ENCODE measurements around the gene IFNA8.
"Not testable (repeated sequence)": the region's sequence is repeated elsewhere in the genome, so short reads cannot be mapped to it uniquely, and the experiment has no call there.

IFNA8 gene

DNA sequence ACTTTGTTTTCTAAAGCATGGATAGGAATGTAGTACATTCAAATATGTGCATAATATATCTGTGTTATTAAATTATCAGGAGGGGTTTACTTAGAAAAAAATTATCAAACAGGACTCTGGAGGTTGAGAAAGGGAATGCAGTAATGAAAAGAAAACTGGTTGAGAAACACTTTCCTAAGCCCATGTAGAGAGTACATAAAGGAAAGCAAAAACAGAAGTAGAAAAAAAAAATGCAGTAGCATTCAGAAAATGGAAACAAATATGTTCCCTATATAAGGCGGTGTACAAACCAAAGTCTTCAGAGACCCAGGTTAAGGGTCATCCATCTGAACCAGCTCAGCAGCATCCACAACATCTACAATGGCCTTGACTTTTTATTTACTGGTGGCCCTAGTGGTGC lies at the start of gene IFNA8:
IFNA8 (plus strand) TSS at position 301 of the 400 bp plus-strand sequence; CDS start at position 361, 60 bp downstream.
- Histone ChIP-seq H3K4me2 (peak within 1 kb of the TSS in 9 of 11 experiments; percentile 21 to 61 (median 45); a peak in 16 of 22 replicates), H3K4me3 (no peak within 1 kb of the TSS), H3K9ac (no peak within 1 kb of the TSS), H3K27me3 (peaks cover 0 to 86% (median 0%) of the 10 kb centered on the region in 11 experiments; a peak in 6 of 22 replicates), H3K36me3 (no peaks in the 10 kb centered on the region), H3K27ac (no peak within 1 kb of the TSS; a peak in 1 of 22 replicates), H4K20me1 (peaks cover 0 to 18% (median 0%) of the 10 kb centered on the region in 11 experiments; a peak in 4 of 22 replicates), H3K4me1 (peaks cover 21 to 47% (median 36%) of the 10 kb centered on the region in 10 experiments), H3K9me3 (replicated peaks in 1 of 11) (no peaks in the 10 kb centered on the region)
- no peak for TF ChIP-seq Cebpa-rat (IDR thresholded peaks at IDR 0.05)

DNA sequence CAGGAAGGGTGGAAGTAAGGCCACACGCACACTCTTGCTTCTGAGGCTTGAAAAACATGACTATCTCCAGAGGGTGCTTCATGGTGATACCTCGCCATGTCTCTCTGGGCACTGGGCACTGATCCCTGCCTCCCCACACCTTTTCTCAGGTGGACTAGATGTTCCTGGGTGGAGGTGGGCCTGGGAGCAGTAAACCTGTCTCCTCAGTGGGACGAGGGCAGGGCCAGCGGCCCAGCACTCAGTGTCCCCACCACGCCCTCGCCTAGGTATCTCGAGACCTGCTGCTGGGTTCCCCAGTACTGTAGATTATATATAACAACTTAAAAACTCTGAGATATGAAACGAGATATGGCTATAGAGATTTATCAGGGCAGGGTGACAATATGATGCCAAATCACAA lies 46.6 kb upstream of the IFNA8 start:
- Histone ChIP-seq H3K9ac (no peak overlapping the region), H3K27me3 (peaks cover 0 to 81% (median 0%) of the 10 kb centered on the region in 11 experiments; a peak in 4 of 22 replicates)

DNA sequence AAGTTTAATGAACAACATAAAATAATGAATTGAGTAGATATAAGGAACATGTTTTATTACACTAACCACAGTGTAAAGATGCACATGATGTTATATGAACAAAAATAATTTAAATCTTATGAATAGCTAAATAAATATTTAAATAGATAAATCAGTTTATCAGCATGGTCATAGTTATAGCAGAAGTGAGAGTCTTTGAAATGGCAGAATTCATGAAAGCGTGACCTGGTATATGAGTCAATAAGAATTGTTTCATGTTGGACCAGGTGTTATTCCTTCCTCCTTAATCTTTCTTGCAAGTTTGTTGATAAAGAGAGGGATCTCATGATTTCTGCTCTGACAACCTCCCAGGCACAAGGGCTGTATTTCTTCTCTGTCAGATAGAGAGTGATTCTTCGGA lies 41.7 kb upstream of the IFNA8 start:
- H3K9me3 ChIP-seq (replicated peaks in 1 of 11) = not testable (repeated sequence)

More for the DNA sequence above, 46.6 kb upstream of the IFNA8 start:
- TF ChIP-seq Cebpa-rat (IDR thresholded peaks at IDR 0.05) = no peak
- Histone ChIP-seq H3K4me3 (no peak overlapping the region), H3K27ac (no peak overlapping the region), H3K4me1 (peaks cover 9 to 15% (median 13%) of the 10 kb centered on the region in 10 experiments; a peak in 19 of 20 replicates), H3K36me3 (no peaks in the 10 kb centered on the region), H3K4me2 (no peak overlapping the region), H3K9me3 (replicated peaks in 1 of 11) (no peaks in the 10 kb centered on the region), H4K20me1 (no peaks in the 10 kb centered on the region)

DNA sequence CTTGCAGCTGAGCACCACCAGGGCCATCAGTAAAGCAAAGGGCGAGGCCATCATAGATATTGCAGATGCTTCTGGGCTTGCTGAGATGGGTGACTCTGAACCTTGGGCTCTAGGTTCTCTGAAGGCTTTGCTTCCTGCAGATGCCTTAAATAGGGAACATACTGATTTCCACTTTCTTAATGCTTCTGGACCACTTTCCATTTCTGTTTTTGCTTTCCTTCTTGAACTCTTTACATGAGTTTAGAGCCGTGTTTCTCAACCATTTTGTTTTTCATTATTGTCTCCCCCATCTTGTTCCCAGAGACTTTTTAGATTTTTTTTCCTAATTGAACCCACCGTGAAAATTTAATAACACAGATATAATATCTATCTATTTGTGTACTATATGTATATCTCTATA lies 41.0 kb upstream of the IFNA8 start, which contains the start of gene IFNA13:
IFNA13 (minus strand) TSS at position 101 of the 400 bp plus-strand sequence; CDS start at position 54, 47 bp downstream.
- H3K36me3 ChIP-seq = no peaks in the 10 kb centered on the region
- H3K9me3 ChIP-seq (replicated peaks in 1 of 11) = no peaks in the 10 kb centered on the region
- H3K9ac ChIP-seq = no peak within 1 kb of the TSS
- H3K4me2 ChIP-seq = no peak within 1 kb of the TSS
- no peak for TF ChIP-seq Cebpa-rat (IDR thresholded peaks at IDR 0.05)
- H3K27me3 ChIP-seq = peaks cover 0 to 72% (median 0%) of the 10 kb centered on the region in 11 experiments; a peak in 4 of 22 replicates
- peaks cover 0 to 3% (median 0%) of the 10 kb centered on the region in 10 experiments; a peak in 2 of 20 replicates for H3K4me1 ChIP-seq
- no peak within 1 kb of the TSS for H3K4me3 ChIP-seq
- H3K27ac ChIP-seq = no peak within 1 kb of the TSS
- no peaks in the 10 kb centered on the region for H4K20me1 ChIP-seq

More for the DNA sequence above, 41.7 kb upstream of the IFNA8 start:
- H3K4me1 ChIP-seq, H3K4me2 ChIP-seq, H3K36me3 ChIP-seq, H4K20me1 ChIP-seq, H3K4me3 ChIP-seq, H3K9ac ChIP-seq, H3K27ac ChIP-seq: not testable (repeated sequence)
- H3K27me3 ChIP-seq = peaks cover 0 to 71% (median 0%) of the 10 kb centered on the region in 11 experiments; a peak in 4 of 22 replicates

DNA sequence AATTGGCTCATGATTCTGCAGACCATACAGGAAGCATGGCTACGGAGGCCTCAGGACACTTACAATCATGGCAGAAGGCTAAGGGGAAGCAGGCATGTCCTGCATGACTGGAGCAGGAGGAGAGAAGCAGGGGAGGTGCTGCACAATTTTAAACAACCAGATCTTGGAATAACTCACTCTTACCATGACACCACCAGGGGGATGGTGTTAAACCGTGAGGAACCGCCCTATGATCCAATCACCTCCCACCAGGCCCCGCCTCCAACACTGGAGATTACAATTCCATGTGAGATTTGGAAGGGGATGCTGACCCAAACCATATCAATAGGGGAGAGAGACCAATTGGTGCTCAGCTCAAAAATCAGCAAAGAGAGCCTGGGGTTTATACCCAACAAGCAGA lies 37.5 kb upstream of the IFNA8 start:
- H3K4me2 ChIP-seq, H3K4me1 ChIP-seq, H3K4me3 ChIP-seq, H3K36me3 ChIP-seq, H3K27ac ChIP-seq, H3K9ac ChIP-seq, H4K20me1 ChIP-seq: not testable (repeated sequence)
- Histone ChIP-seq H3K9me3 (replicated peaks in 1 of 11) (peaks cover 0 to 16% (median 3%) of the 10 kb centered on the region in 11 experiments; a peak in 8 of 22 replicates), H3K27me3 (peaks cover 0 to 57% (median 0%) of the 10 kb centered on the region in 11 experiments; a peak in 4 of 22 replicates)

DNA sequence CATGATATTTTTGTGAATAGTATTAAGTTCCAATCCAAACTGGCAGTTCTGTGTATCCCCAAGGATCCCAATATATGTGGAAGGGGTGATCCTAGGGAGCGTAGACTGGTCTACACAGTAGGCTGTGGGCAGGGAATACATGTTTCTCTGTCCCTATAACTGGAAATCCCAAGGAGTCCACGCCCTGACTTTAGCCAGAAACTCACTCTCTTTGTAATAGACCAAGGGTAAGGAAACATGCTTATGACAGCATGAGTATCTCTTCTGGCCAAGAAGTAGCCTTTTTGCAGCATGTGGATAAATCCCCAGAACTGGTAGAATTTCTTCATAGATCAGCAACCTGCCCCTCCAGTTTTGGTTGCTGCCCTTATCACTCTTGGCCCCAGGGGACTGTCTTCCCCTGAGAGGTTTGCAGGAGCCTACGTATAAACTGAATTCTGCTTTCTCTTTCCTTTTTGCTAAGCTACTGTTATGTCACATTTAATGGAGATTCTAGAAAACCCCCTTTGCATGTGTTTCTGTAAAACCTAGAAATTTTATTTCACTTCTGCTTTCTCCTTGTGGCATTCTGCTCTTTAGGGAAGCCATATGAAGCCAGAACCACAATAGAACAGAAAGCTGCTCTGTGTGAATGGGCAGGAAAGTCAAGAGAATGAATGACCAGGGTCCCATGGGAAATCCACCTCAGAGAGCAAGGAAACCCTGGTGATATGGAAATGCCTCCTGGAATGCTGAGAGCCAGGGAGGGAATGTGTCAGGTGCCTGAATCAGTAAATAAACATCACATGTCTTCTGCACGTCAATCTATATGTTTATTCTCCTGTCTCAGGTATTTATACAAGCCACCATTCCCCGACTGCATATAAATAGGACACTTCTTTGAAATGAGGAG lies 27.2 kb upstream of the IFNA8 start:
- H3K36me3 ChIP-seq = no peaks in the 10 kb centered on the region
- H3K4me2 ChIP-seq = peak overlapping the region; percentile 53 to 91 (median 75)
- peaks cover 0 to 7% (median 0%) of the 10 kb centered on the region in 11 experiments; a peak in 3 of 22 replicates for H3K9me3 ChIP-seq (replicated peaks in 1 of 11)
- H3K9ac ChIP-seq = no peak overlapping the region
- peaks cover 0 to 23% (median 5%) of the 10 kb centered on the region in 11 experiments; a peak in 11 of 22 replicates for H4K20me1 ChIP-seq
- H3K27ac ChIP-seq = no peak overlapping the region
- TF ChIP-seq Cebpa-rat (IDR thresholded peaks at IDR 0.05) = peak in 2 of 11 experiments; percentile 16 to 23; a peak in 2 of 22 replicates
- H3K4me3 ChIP-seq = peak overlapping the region in 5 of 10 experiments; percentile 9 to 32 (median 31); a peak in 4 of 20 replicates
- peaks cover 0 to 93% (median 0%) of the 10 kb centered on the region in 11 experiments; a peak in 8 of 22 replicates for H3K27me3 ChIP-seq
- peaks cover 24 to 42% (median 35%) of the 10 kb centered on the region in 10 experiments for H3K4me1 ChIP-seq

DNA sequence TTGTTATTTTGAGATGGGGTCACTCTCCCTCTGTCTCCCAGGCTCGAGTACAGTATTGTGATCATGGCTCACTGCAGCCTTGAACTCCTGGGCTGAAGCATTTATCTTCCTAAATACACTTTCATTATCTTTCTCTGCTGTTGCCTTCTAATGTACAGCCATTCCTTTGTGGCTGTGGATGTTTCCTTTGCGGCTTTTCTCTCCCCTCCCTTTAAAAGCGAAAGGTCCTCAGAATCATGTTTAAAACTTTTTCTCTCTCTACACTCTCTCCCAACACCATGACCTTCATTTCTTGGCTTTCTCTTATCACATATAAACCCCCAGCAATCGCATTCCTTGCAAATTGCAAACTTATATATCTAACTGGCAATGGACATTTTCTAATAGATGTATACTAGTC lies 25.3 kb upstream of the IFNA8 start:
- H4K20me1 ChIP-seq = peaks cover 0 to 23% (median 5%) of the 10 kb centered on the region in 11 experiments; a peak in 11 of 22 replicates
- H3K4me1 ChIP-seq = peaks cover 24 to 41% (median 33%) of the 10 kb centered on the region in 10 experiments
- peaks cover 0 to 95% (median 0%) of the 10 kb centered on the region in 11 experiments; a peak in 8 of 22 replicates for H3K27me3 ChIP-seq
- H3K4me2 ChIP-seq = no peak overlapping the region
- H3K9ac ChIP-seq = no peak overlapping the region
- H3K9me3 ChIP-seq (replicated peaks in 1 of 11) = no peaks in the 10 kb centered on the region; a peak in 2 of 22 replicates
- H3K4me3 ChIP-seq = no peak overlapping the region
- H3K27ac ChIP-seq = no peak overlapping the region
- TF ChIP-seq Cebpa-rat (IDR thresholded peaks at IDR 0.05) = no peak
- H3K36me3 ChIP-seq = no peaks in the 10 kb centered on the region

DNA sequence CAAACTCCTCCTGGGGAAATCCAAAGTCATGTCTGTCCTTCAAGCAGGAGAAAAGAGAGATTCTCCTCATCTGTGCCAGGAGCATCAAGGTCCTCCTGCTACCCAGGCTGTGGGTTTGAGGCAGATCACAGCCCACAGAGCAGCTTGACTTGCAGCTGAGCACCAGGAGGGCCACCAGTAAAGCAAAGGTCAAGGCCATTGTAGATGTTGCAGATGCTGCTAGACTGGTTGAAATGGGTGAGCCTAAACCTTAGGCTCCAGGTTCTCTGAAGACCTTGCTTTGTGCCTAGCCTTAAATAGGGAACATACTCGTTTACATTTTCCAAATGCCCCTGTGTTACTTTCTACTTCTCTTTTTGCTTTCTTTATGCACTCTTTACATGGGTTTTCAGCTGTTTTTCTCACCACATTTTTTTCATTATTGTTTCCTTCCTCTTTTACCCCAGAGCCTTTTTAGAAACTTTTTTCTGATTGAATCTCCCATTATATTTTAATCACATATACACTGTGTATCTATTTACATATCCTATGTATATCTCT lies 23.7 kb upstream of the IFNA8 start, which contains the start of gene IFNA2:
IFNA2 (minus strand) TSS at position 268 of the 540 bp plus-strand sequence; CDS start at position 199, 69 bp downstream.
- Histone ChIP-seq H3K4me3 (no peak within 1 kb of the TSS), H3K9me3 (replicated peaks in 1 of 11) (no peaks in the 10 kb centered on the region; a peak in 2 of 22 replicates), H3K4me2 (peak within 1 kb of the TSS in 10 of 11 experiments; percentile 4 to 80 (median 52); a peak in 20 of 22 replicates), H4K20me1 (peaks cover 0 to 23% (median 5%) of the 10 kb centered on the region in 11 experiments; a peak in 11 of 22 replicates), H3K4me1 (peaks cover 18 to 32% (median 24%) of the 10 kb centered on the region in 10 experiments), H3K27ac (no peak within 1 kb of the TSS), H3K9ac (no peak within 1 kb of the TSS), H3K27me3 (peaks cover 0 to 95% (median 0%) of the 10 kb centered on the region in 11 experiments; a peak in 8 of 22 replicates), H3K36me3 (no peaks in the 10 kb centered on the region)
- TF ChIP-seq Cebpa-rat (IDR thresholded peaks at IDR 0.05) = no peak

Measured in BLaER1 treated with 17β-estradiol and CSF1 and Interleukin-3, amounts not matched to agents 10 nM and 100 nM (cell line).